IMR-90 (cell line): Measurements from ENCODE around the gene TLK2. TPM values are rescaled to one million over a fixed set of nuclear protein-coding genes. Genes with fewer than 3 reads are reported as not detected.
"Not testable (repeated sequence)": the region's sequence is repeated elsewhere in the genome, so short reads cannot be mapped to it uniquely, and the experiment has no call there.

Experiments used
- ATAC-seq: fragments of 200-7000 bp; cut with Tn5 transposase; 2 replicates; pipeline ENCODE4 v1.9.1; 2020; ENCODE audit warnings: low read depth, mild to moderate bottlenecking, moderate library complexity
- BruUV-seq: library from RNA; stranded (reverse); fragments of 400-500 nt; replicated peaks from 2 replicates; lab custom pipeline; 2021; lab: Mats Ljungman, UMichigan
- CTCF ChIA-PET: fragments of 300-600 bp; formaldehyde crosslinking; extraction: SDS; loops from one replicate; lab custom pipeline; 2021; ENCODE audit warnings: antibody characterized with exemption; lab: Yijun Ruan, JAX
- POLR2A ChIA-PET: fragments of 300-600 bp; sonication (Branson Sonifier 250); formaldehyde crosslinking; loops from one replicate; lab custom pipeline; 2022; ENCODE audit warnings: antibody characterized with exemption; ENCODE audit not compliant: unreplicated experiment; lab: Charles Lee
- DNase-seq: peaks from one replicate; pipeline ENCODE4 v3.0.0; 2013
- H2AFZ ChIP-seq: replicated peaks from 2 replicates; pipeline ENCODE3; 2013; ENCODE audit warnings: low read length, mild to moderate bottlenecking; ENCODE audit not compliant: poor library complexity
- H2AK5ac ChIP-seq: 2 replicates; pipeline ENCODE4 v1.6.1; 2013; ENCODE audit warnings: low read depth, low read length, inconsistent platforms
- H2AK9ac ChIP-seq: replicated peaks from 2 replicates; pipeline ENCODE3; 2013; ENCODE audit warnings: mild to moderate bottlenecking, low read depth, low read length, moderate library complexity; ENCODE audit not compliant: poor library complexity
- H2BK120ac ChIP-seq: 2 replicates; pipeline ENCODE4 v1.6.1; 2013; ENCODE audit warnings: low read depth, low read length, inconsistent platforms
- H2BK15ac ChIP-seq: 3 replicates; pipeline ENCODE4 v1.6.1; 2013; ENCODE audit warnings: low read depth, low read length, inconsistent platforms
- H2BK20ac ChIP-seq: 2 replicates; pipeline ENCODE4 v1.6.1; 2013; ENCODE audit warnings: low read depth, mild to moderate bottlenecking, inconsistent platforms, low read length, moderate library complexity
- H2BK5ac ChIP-seq: 2 replicates; pipeline ENCODE4 v1.6.1; 2013; ENCODE audit warnings: mild to moderate bottlenecking, low read depth, low read length, inconsistent platforms; ENCODE audit not compliant: poor library complexity, severe bottlenecking
- H3K14ac ChIP-seq: replicated peaks from 2 replicates; pipeline ENCODE4 v1.6.1; 2013; ENCODE audit warnings: low read depth, low read length, inconsistent platforms
- H3K18ac ChIP-seq: 2 replicates; pipeline ENCODE4 v1.6.1; 2013; ENCODE audit warnings: low read depth, low read length, control low read depth
- H3K23ac ChIP-seq: 2 replicates; pipeline ENCODE4 v1.6.1; 2013; ENCODE audit warnings: low read depth, low read length, inconsistent platforms
- H3K27ac ChIP-seq: 2 replicates; pipeline ENCODE4 v1.5.1; 2013; ENCODE audit warnings: mild to moderate bottlenecking, control low read depth, low read length; ENCODE audit not compliant: insufficient read depth
- H3K27me3 ChIP-seq: 2 replicates; pipeline ENCODE4 v1.6.1; 2013; ENCODE audit warnings: low read length; ENCODE audit not compliant: control insufficient read depth, insufficient read depth
- H3K36me3 ChIP-seq: 2 replicates; pipeline ENCODE4 v1.6.1; 2013; ENCODE audit warnings: low read length, mixed read lengths; ENCODE audit not compliant: control insufficient read depth, insufficient read depth
- H3K4ac ChIP-seq: 2 replicates; pipeline ENCODE4 v1.6.1; 2013; ENCODE audit warnings: low read depth, low read length, inconsistent platforms
- H3K4me1 ChIP-seq: 2 replicates; pipeline ENCODE4 v1.6.1; 2013; ENCODE audit warnings: low read length, mixed read lengths; ENCODE audit not compliant: control insufficient read depth, insufficient read depth
- H3K4me2 ChIP-seq: 2 replicates; pipeline ENCODE4 v1.6.1; 2013; ENCODE audit warnings: low read depth, mild to moderate bottlenecking, control low read depth, low read length, moderate library complexity
- H3K4me3 ChIP-seq: 2 replicates; pipeline ENCODE4 v1.5.1; 2013; ENCODE audit warnings: low read depth, mild to moderate bottlenecking, control low read depth, low read length, moderate library complexity; ENCODE audit not compliant: insufficient read depth
- H3K56ac ChIP-seq: 2 replicates; pipeline ENCODE4 v1.6.1; 2013; ENCODE audit warnings: low read length, inconsistent platforms; ENCODE audit not compliant: insufficient read depth; ENCODE audit errors: extremely low read depth
- H3K79me1 ChIP-seq, 2 experiments: 2 replicates each; pipeline ENCODE4 v1.6.1; 2013; ENCODE audit warnings: low read length in 2 of 2, inconsistent platforms in 1 of 2, low read depth in 1 of 2
- H3K9ac ChIP-seq: 2 replicates; pipeline ENCODE4 v1.6.1; 2013; ENCODE audit warnings: low read depth, low read length, control low read depth
- H3K9me1 ChIP-seq: 2 replicates; pipeline ENCODE4 v1.6.1; 2013; ENCODE audit warnings: low read length, inconsistent platforms; ENCODE audit not compliant: insufficient read depth
- H3K9me3 ChIP-seq: 2 replicates; pipeline ENCODE4 v1.6.1; 2013; ENCODE audit warnings: low read length; ENCODE audit not compliant: control insufficient read depth, insufficient read depth
- H4K20me1 ChIP-seq: 2 replicates; pipeline ENCODE4 v1.6.1; 2013; ENCODE audit warnings: low read length, inconsistent platforms; ENCODE audit not compliant: insufficient read depth
- H4K5ac ChIP-seq: 2 replicates; pipeline ENCODE4 v1.6.1; 2013; ENCODE audit warnings: mild to moderate bottlenecking, low read depth, low read length, control low read depth
- H4K8ac ChIP-seq, 2 experiments: 2 replicates each; pipeline ENCODE4 v1.6.1; 2013; ENCODE audit warnings: low read depth in 2 of 2, low read length in 2 of 2, control low read depth in 1 of 2, inconsistent platforms in 1 of 2
- H4K91ac ChIP-seq: 2 replicates; pipeline ENCODE4 v1.6.1; 2013; ENCODE audit warnings: low read depth, low read length, inconsistent platforms; ENCODE audit not compliant: insufficient read depth
- WGBS, 2 experiments: methylation state at CpG; one replicate each; pipeline versions ENCODE4 v1.1.5 to v1.1.7; 2013; ENCODE audit warnings: missing lambda C conversion rate in 2 of 2; ENCODE audit not compliant: insufficient read length in 1 of 2; ENCODE audit errors: extremely low coverage in 2 of 2; 5-methylcytosine and 5-hydroxymethylcytosine counted together
- dilution Hi-C: fragments of 300-500 bp; cut with HindIII; formaldehyde crosslinking; loops from one replicate; pipeline ENCODE4 v1.14.3; 2018; ENCODE audit warnings: low sequenced_read_pairs; ENCODE audit not compliant: unreplicated experiment
- in situ Hi-C: fragments of 300-500 bp; cut with MboI; formaldehyde crosslinking; loops from 3 replicates; pipeline ENCODE4 v1.14.3; 2019; ENCODE audit warnings: low sequenced_read_pairs, inconsistent platforms, mixed read lengths
- intact Hi-C: fragments of 100-400 bp; cut with micrococcal nuclease; formaldehyde crosslinking; loops from 2 replicates; pipeline ENCODE4 v1.10.0; 2022
- polyA plus RNA-seq, 3 experiments: library from polyadenylated mRNA; depleted of rRNA; stranded (reverse); fragments of >200 nt; gene quantifications; 2 replicates each; pipeline ENCODE4 v1.2.3, GENCODE V29; 2012; ENCODE audit warnings: low replicate concordance in 1 of 3
- total RNA-seq: library from RNA; depleted of rRNA; stranded (reverse); fragments of >200 nt; gene quantifications from 2 replicates; pipeline ENCODE4 v1.2.3, GENCODE V29; 2012

TLK2 gene
- total and polyA plus RNA-seq, 2 of the 4 experiments (the other 2 are of a cell fraction) = 35.7 to 39.4 TPM

- H2BK15ac ChIP-seq, H3K27me3 ChIP-seq, H3K27ac ChIP-seq, H4K5ac ChIP-seq, H2AK5ac ChIP-seq, CTCF ChIA-PET, BruUV-seq, H3K14ac ChIP-seq, ATAC-seq, H3K56ac ChIP-seq, H2BK120ac ChIP-seq, H3K4ac ChIP-seq, H3K9ac ChIP-seq, H4K20me1 ChIP-seq, DNase-seq, H2BK20ac ChIP-seq, H3K79me1 ChIP-seq, intact Hi-C loops, H4K91ac ChIP-seq, H2BK5ac ChIP-seq, H3K18ac ChIP-seq, H3K9me3 ChIP-seq, H2AFZ ChIP-seq, H3K36me3 ChIP-seq, H3K4me3 ChIP-seq, H3K4me2 ChIP-seq, in situ Hi-C loops, H3K4me1 ChIP-seq, H4K8ac ChIP-seq, H2AK9ac ChIP-seq, H3K9me1 ChIP-seq, H3K23ac ChIP-seq, dilution Hi-C loops, POLR2A ChIA-PET: not testable (repeated sequence)
- WGBS, 2 experiments = no CpG with 5 or more reads among the region's 4 CpGs
These were observed 26.4 kb upstream of the TLK2 start for GRCh38 chr17:62452195-62452594.

GRCh38 chr17:62453041-62453440 lies 25.6 kb upstream of the TLK2 start:
- H3K56ac ChIP-seq, H4K20me1 ChIP-seq, H3K4me2 ChIP-seq, H2BK5ac ChIP-seq, H2BK15ac ChIP-seq, dilution Hi-C loops, H3K36me3 ChIP-seq, H2AK9ac ChIP-seq, H2AK5ac ChIP-seq, H4K5ac ChIP-seq, H2BK120ac ChIP-seq, in situ Hi-C loops, CTCF ChIA-PET, H3K9me1 ChIP-seq, H3K9me3 ChIP-seq, H2AFZ ChIP-seq, H4K91ac ChIP-seq, H3K14ac ChIP-seq, H3K4me1 ChIP-seq, H3K27me3 ChIP-seq, H3K9ac ChIP-seq, H4K8ac ChIP-seq, H3K79me1 ChIP-seq, intact Hi-C loops, H3K27ac ChIP-seq, ATAC-seq, H3K4me3 ChIP-seq, H2BK20ac ChIP-seq, BruUV-seq, DNase-seq, POLR2A ChIA-PET, H3K23ac ChIP-seq, H3K18ac ChIP-seq, H3K4ac ChIP-seq: not testable (repeated sequence)
- WGBS, 2 experiments = no CpG with 5 or more reads among the region's 5 CpGs
